Glutamatergic neuron (in vitro differentiated cells): ENCODE data around the gene FAM216A. TPM values are rescaled to one million over a fixed set of nuclear protein-coding genes. Genes with fewer than 3 reads are reported as not detected.
A peak's percentile ranks its signal among the peaks of the same experiment; 100 is the strongest.

Source experiments
- DNase-seq: peaks from one replicate; pipeline ENCODE4 v3.0.0; 2022
- H3K27ac Mint-ChIP-seq: one replicate; pipeline ENCODE4 v1.8.0; 2020; ENCODE audit warnings: mild to moderate bottlenecking, mixed read lengths, inconsistent platforms; ENCODE audit not compliant: unreplicated experiment
- H3K27me3 Mint-ChIP-seq: one replicate; pipeline ENCODE4 v1.8.0; 2020; ENCODE audit warnings: mild to moderate bottlenecking, moderate library complexity, mixed read lengths, inconsistent platforms; ENCODE audit not compliant: unreplicated experiment
- H3K36me3 Mint-ChIP-seq: one replicate; pipeline ENCODE4 v1.8.0; 2020; ENCODE audit warnings: mild to moderate bottlenecking, mixed read lengths, inconsistent platforms; ENCODE audit not compliant: unreplicated experiment
- H3K4me1 Mint-ChIP-seq: one replicate; pipeline ENCODE4 v1.8.0; 2020; ENCODE audit warnings: mild to moderate bottlenecking, low read depth, mixed read lengths, inconsistent platforms; ENCODE audit not compliant: unreplicated experiment
- H3K4me3 Mint-ChIP-seq: one replicate; pipeline ENCODE4 v1.8.0; 2020; ENCODE audit warnings: mild to moderate bottlenecking, mixed read lengths, inconsistent platforms; ENCODE audit not compliant: unreplicated experiment
- H3K9me3 Mint-ChIP-seq: one replicate; pipeline ENCODE4 v1.8.0; 2020; ENCODE audit warnings: mild to moderate bottlenecking, moderate library complexity, mixed read lengths, inconsistent platforms; ENCODE audit not compliant: unreplicated experiment
- total RNA-seq: library from RNA; stranded (reverse); fragmentation: NEBNext Ultra II Directional; extraction: Animal tissue kit (Norgen Biotek cat#: 25700); gene quantifications from one replicate; pipeline ENCODE4 v1.2.1, GENCODE V29; 2021; ENCODE audit not compliant: unreplicated experiment
- TF ChIP-seq, protein P1 (sequence below): fragments of 200-600 bp; sonication (generic); IDR thresholded peaks from one replicate; pipeline ENCODE4 v1.5.0; 2021; ENCODE audit not compliant: partially characterized antibody, unreplicated experiment

Gene FAM216A
- total RNA-seq, 1 donor from 2014 or later, result 21.7 TPM

DNA sequence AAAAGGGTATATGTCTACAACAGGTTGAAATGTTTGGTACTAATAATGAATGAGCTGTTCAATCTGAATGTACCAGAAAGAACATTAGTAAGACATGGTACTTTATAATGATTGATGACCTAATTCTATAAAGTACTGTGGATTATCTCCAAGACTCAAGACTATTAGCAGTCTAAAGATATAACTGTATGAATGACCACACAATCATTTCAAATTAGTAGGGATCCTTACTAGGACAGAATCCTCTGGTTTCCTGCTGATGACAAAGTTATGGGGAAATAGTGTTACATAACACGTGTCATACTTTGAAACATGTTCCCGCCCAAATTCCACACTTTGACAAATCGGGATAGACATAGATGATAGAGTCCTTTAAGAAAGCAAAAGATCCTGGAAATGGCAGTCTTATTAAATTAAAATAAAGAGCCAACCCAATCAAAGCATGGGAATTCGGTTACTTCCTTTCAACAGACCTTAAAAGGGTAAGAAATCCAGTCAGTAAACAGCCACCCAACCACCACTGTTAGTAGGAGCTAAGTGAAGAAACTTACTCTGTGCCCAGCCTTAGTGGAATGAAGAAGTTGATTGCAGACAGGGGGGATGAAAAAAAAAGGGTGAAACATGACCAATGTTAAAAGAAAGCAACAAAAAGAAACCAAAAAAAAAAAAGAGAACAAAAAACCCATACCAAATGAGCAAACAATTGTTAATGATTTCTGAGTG is 30.5 kb downstream of the FAM216A start:
- Mint-ChIP-seq H3K9me3 (peaks cover 7% of the 10 kb centered on the region), H3K4me1 (peaks cover 2% of the 10 kb centered on the region), H3K36me3 (no peaks in the 10 kb centered on the region), H3K4me3 (peak overlapping the region; percentile 4), H3K27me3 (no peaks in the 10 kb centered on the region), H3K27ac (no peak overlapping the region)
- DNase-seq, result no peak
- TF ChIP-seq, protein P1, sequence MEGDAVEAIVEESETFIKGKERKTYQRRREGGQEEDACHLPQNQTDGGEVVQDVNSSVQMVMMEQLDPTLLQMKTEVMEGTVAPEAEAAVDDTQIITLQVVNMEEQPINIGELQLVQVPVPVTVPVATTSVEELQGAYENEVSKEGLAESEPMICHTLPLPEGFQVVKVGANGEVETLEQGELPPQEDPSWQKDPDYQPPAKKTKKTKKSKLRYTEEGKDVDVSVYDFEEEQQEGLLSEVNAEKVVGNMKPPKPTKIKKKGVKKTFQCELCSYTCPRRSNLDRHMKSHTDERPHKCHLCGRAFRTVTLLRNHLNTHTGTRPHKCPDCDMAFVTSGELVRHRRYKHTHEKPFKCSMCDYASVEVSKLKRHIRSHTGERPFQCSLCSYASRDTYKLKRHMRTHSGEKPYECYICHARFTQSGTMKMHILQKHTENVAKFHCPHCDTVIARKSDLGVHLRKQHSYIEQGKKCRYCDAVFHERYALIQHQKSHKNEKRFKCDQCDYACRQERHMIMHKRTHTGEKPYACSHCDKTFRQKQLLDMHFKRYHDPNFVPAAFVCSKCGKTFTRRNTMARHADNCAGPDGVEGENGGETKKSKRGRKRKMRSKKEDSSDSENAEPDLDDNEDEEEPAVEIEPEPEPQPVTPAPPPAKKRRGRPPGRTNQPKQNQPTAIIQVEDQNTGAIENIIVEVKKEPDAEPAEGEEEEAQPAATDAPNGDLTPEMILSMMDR, result no peak

DNA sequence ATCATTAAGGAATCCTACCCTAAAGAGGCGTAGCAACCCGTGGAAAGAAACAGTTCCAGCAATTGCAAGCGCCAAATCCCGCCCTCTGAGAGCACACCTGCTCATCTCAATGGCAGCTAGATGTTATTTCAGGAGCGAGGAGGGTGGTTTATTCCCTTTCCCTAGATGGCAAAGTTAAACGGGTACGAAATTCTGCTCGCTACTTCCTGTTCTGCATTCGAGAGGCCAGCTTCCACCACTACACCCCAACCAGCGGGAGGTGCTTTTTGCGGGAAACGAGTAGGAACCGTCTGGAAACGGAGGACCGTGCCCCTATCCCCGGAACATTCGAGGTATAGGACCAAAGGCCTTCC is 32.7 kb downstream of the FAM216A start:
- Mint-ChIP-seq H3K27me3 (no peaks in the 10 kb centered on the region), H3K27ac (peak overlapping the region; percentile 95), H3K36me3 (no peaks in the 10 kb centered on the region), H3K4me1 (peaks cover 2% of the 10 kb centered on the region), H3K9me3 (peaks cover 7% of the 10 kb centered on the region), H3K4me3 (peak overlapping the region; percentile 93)
- TF ChIP-seq, protein P1, result no peak
- no peak for DNase-seq

DNA sequence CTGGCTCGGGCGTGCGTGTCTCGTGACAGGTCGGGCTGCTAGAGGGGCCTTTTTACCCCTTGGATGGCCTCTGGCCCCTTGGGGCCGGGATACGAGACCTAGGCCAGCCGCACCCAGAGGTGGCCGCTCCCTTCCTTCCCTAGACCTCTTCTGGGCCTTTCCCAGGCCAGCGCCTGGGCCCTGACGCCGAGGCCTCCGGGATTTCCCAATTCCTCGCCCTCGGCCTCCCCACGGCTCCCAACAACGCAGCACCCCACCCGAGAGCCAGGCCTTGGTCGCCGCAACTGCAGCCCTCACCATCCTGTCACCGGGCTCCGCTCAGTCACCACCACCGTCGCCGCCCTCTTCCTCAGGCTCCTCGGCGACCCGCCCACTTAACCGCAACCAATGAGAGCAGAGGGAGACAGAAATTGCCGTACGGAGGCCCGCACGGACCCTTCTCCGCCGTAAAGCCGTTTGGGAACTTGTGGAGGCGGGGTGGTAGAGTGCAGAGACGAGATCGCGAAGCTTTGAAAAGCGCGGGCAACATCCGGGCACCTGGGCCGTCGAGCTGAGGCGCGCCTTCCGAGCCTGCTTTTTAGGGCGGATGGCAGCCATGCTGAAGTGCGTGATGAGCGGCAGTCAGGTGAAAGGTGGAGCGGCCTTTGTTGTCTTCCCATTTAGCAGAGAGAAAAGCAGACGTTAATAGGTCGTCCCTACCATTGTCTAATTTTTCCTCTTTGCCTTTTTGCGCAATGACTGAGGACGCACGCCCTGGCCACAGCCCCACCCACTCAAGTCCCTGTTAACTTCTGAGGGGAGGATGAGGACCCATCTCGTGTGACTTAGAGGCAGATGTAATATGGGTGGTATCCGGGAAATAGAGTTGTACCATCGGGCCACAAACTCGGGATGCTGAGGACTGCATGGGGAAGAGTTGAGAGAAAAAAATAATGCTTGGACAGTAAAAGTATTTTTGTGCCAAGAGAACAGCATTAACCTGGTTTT is 33.4 kb downstream of the FAM216A start, which contains the start of the genes RAD9B and VPS29:
Gene RAD9B, plus strand, starts transcription at position 580 of the 987 bp plus-strand sequence. Its CDS starts 7 bp downstream, at position 587.
Gene VPS29, minus strand, starts transcription at position 360 of the 987 bp plus-strand sequence. Its CDS starts 60 bp downstream, at position 300.
- H3K36me3 Mint-ChIP-seq, result no peaks in the 10 kb centered on the region
- peaks cover 2% of the 10 kb centered on the region for H3K4me1 Mint-ChIP-seq
- TF ChIP-seq, protein P1, result no peak
- DNase-seq, result peak; percentile 99
- H3K27me3 Mint-ChIP-seq, result no peaks in the 10 kb centered on the region
- peak within 1 kb of the TSS; percentile 93 for H3K4me3 Mint-ChIP-seq
- H3K9me3 Mint-ChIP-seq, result peaks cover 7% of the 10 kb centered on the region
- H3K27ac Mint-ChIP-seq, result peak within 1 kb of the TSS; percentile 95

DNA sequence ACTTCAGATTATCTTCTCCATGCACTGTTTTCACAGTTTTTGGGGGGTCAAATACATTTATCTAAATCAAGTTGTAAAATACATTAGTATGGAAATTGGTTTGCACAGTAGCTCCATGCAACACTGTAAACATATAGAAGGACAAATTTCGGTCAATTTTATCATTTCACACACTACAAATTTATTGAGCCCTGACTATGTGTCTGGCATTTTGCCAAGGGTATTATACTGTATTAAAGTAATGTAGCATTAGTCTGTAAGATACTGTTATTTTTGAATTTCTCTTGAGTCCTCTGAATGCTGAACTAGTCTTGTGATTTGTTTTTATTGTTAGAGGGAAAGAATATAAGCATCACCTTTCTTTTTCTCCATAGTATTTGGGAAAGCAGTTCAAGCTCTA is 34.8 kb downstream of the FAM216A start:
- DNase-seq, result no peak
- peaks cover 2% of the 10 kb centered on the region for H3K4me1 Mint-ChIP-seq
- TF ChIP-seq, protein P1, result no peak
- no peak overlapping the region for H3K27ac Mint-ChIP-seq
- H3K9me3 Mint-ChIP-seq, result peaks cover 7% of the 10 kb centered on the region
- no peaks in the 10 kb centered on the region for H3K36me3 Mint-ChIP-seq
- no peak overlapping the region for H3K4me3 Mint-ChIP-seq
- H3K27me3 Mint-ChIP-seq, result no peaks in the 10 kb centered on the region

DNA sequence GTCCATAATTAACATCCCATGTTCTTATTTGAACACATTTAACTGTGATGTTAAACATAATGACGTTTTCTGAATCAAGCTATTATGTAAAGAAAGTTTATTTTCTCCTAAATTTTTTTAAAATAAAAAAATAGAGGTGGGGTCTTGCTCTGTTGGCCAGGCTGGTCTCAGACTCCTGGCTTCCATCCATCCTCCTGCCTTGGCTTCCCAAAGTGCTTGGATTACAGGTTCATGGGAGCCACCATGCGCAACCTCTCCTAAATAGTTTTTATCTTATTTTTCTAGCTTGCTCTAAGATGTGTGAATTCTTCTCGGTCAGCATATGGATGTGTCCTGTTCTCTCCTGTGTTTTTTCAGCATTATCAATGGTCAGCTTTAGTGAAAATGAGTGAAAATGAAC is 36.7 kb downstream of the FAM216A start:
- DNase-seq, result no peak
- Mint-ChIP-seq H3K36me3 (no peaks in the 10 kb centered on the region), H3K9me3 (peaks cover 7% of the 10 kb centered on the region), H3K27me3 (no peaks in the 10 kb centered on the region), H3K4me1 (peaks cover 2% of the 10 kb centered on the region), H3K4me3 (no peak overlapping the region), H3K27ac (no peak overlapping the region)
- TF ChIP-seq, protein P1, result no peak
